IMR-90 (cell line): ENCODE measurements around the gene CRYBG2.
"Not testable (repeated sequence)": the region's sequence is repeated elsewhere in the genome, so short reads cannot be mapped to it uniquely, and the experiment has no call there.

Experiments
- CEBPB ChIP-seq: IDR thresholded peaks from 2 replicates; pipeline ENCODE4 v1.6.1; 2012; ENCODE audit warnings: low read depth, low read length, improper control_type of control experiment
- RCOR1 ChIP-seq: IDR thresholded peaks from 2 replicates; pipeline ENCODE4 v1.6.1; 2012; ENCODE audit warnings: mild to moderate bottlenecking, low read length, improper control_type of control experiment; ENCODE audit not compliant: insufficient replicate concordance
- USF2 ChIP-seq: fragments of 150-350 bp; IDR thresholded peaks from 2 replicates; pipeline ENCODE4 v1.6.1; 2017; ENCODE audit warnings: mild to moderate bottlenecking, antibody characterized with exemption, low read length, low read depth
- TF ChIP-seq, protein P1 (sequence below): conservative IDR thresholded peaks from 2 replicates; pipeline ENCODE4 v1.5.1; 2012; ENCODE audit warnings: mild to moderate bottlenecking, low read depth, low read length, improper control_type of control experiment

DNA sequence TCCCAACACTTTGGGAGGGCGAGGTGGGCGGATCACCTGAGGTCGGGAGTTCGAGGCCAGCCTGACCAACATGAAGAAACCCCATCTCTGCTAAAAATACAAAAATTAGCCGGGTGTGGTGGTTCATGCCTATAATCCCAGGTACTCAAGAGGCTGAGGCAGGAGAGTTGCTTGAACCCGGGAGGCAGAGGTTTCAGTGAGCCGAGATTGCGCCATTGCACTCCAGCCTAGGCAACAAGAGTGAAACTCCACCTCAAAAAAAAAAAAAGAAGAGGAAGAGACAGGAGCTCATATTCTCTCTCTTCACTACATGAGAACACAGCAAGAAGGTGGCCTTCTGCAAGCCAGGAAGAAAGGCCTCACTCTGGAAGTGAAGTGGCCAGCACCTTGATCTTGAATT is 20.6 kb downstream of the CRYBG2 start:
- not testable (repeated sequence) for TF ChIP-seq USF2, RCOR1, CEBPB
- TF ChIP-seq, protein P1, sequence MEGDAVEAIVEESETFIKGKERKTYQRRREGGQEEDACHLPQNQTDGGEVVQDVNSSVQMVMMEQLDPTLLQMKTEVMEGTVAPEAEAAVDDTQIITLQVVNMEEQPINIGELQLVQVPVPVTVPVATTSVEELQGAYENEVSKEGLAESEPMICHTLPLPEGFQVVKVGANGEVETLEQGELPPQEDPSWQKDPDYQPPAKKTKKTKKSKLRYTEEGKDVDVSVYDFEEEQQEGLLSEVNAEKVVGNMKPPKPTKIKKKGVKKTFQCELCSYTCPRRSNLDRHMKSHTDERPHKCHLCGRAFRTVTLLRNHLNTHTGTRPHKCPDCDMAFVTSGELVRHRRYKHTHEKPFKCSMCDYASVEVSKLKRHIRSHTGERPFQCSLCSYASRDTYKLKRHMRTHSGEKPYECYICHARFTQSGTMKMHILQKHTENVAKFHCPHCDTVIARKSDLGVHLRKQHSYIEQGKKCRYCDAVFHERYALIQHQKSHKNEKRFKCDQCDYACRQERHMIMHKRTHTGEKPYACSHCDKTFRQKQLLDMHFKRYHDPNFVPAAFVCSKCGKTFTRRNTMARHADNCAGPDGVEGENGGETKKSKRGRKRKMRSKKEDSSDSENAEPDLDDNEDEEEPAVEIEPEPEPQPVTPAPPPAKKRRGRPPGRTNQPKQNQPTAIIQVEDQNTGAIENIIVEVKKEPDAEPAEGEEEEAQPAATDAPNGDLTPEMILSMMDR: not testable (repeated sequence)
